HG03565 (cell line): ENCODE measurements around the gene CDC45.
"Not testable (repeated sequence)": the region's sequence is repeated elsewhere in the genome, so short reads cannot be mapped to it uniquely, and the experiment has no call there.

Experiments used
- ATAC-seq: cut with Tn5 transposase; IDR thresholded peaks from one replicate; pipeline ENCODE4 v1.9.1; 2021; ENCODE audit warnings: mild to moderate bottlenecking, moderate library complexity; ENCODE audit not compliant: unreplicated experiment

The CDC45 gene

DNA sequence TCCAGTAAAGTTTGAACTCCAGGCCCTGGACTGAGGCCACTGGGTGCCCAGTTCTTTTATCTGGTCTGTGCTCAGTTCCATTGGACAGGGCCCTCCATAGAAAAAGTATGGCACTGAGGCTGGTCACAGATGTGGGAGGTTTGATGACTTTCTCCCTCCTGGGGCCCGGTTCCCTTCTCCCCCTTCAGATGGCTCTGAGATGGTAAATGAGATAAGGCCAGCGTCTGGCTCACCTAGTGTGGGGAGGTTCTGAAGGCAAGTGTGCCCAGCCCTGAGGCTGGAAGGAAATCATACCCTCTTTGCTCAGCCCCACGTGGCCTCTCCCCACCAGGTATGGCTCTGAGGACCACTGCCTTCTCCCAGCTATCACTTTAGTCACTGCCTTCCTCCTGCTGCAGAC is 45.9 kb downstream of the CDC45 start:
- no peak for ATAC-seq

DNA sequence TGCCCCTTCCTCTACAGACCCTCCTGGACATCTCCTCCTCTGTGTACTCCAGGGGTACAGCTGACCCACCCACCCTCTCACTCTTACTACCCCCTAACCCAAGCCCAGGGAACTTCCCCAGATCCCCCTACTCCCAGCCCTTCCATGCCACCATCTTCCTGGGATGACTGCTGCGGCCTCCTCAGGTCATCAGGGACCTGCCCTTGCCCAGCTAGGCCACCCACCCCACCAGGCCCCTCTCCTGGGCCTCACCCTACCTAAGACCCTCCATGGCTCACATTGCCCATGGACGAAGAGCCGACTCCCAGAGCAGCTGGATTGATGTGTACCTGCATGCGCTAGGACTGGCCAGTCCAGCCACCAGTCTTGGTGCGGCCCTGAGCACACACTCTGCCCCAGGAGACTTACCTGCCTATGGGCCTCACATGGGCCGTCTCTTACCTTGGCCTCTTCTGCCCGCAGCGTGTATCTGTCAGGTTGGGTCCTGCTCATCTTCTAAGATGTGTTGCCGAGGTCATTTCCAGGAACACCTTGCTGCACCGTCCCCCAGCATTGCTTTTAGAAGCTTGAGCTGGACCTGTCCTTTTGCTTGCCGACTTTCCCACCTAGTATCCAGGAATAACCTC is 46.5 kb downstream of the CDC45 start:
- ATAC-seq = no peak

DNA sequence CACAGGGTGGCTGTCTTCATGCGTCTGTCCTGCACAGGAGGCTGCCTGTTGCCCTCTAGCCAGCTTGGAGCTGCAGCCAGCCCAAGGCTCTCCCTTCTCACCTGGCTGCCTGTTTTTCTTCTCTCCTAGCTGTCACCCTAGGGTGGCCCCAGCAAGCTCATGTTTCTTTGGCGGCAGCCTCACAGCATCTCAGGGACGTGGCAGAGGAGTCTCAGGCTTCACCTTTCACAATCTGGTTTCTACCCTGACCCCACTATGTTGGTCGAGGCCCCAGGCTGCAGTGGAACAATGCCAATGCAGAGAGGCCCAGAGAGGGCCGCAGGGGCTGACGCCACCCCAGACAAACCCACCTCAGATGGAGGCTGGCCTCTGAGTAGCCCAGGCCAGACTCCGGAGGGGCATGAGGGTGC is 47.0 kb downstream of the CDC45 start:
- no peak for ATAC-seq

DNA sequence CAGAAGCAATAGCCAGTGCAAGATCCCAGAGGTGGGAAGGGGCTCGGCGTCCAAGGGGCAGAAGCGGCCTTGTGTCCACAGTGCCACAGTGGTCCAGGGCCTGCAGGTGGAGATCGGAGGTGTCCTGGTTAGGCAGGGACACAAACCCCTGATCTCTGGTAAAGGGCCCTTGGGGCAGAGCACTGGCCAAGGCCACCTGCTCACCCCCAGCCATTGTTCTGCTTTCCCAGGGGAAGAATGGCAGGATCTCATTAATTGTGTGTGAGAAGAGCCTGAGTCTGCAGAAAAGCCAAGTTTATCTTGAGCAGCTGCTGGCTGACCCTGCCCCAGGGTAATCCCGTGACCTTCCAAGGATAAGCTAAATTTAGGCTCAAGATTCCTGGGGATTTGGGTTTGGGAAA is 47.6 kb downstream of the CDC45 start:
- ATAC-seq = no peak

DNA sequence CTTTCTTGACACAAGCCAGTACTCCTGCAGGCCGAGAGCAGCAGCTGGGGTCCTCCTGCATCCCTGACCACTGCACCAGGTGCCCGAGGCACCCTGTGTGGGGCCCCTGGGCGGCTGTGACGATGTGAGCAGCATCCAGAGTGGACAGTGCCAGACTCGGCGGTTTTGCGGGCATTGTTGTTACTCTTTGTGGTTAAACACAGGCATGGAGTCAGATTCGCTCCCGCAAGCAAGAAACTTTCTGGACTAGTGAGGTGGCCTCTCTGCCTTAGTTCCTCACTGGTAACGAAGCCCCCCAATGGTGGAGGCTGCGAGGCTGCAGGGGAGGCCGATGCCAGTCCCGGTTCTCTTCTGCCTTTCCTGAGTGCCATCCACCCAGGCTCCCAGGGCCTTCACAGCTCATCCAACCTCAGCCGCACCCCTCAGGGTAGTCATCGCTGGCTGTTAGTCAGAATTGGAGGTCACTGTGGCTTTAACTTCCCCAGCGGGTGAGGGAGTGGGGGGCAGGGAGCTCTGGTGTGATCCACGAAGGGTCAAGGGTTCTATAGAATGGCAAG is 48.2 kb downstream of the CDC45 start:
- no peak for ATAC-seq

DNA sequence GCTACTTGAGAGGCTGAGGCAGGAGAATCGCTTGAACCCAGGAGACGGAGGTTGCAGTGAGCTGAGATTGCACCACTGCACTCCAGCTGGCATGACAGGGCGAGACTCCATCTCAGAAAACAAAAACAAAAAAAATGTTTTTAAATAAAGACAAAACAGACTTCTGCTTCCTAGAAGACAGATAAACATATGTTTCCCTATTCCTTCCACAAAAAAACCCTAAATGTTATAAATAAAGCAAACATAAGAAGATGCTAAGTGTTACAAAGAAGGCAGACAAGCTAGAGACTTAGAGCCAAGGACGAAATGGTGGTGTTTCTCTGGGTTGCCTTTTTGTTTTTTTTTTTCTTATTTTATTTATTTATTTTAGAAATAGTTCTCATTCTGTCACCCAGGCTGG is 50.1 kb downstream of the CDC45 start:
- no peak for ATAC-seq

DNA sequence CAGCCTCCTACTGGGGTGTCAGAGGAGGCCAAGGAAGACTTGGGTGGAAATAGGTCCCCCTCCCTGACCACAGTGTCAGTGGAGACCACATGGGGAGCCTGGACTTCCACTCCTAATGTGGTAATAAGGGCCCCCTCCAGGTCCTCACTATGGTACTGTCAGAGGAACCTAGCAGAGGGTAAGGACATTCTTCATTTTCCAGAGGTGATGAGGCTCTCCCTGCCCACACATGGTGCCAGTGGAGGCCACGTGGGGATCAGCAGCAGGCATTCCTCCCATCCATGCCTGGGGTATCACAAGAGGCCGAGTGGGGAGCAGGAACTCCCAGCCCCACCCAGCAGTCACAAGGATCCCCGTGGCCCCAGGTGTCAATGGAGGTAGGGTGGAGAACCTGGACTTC is 51.0 kb downstream of the CDC45 start:
- no peak for ATAC-seq

DNA sequence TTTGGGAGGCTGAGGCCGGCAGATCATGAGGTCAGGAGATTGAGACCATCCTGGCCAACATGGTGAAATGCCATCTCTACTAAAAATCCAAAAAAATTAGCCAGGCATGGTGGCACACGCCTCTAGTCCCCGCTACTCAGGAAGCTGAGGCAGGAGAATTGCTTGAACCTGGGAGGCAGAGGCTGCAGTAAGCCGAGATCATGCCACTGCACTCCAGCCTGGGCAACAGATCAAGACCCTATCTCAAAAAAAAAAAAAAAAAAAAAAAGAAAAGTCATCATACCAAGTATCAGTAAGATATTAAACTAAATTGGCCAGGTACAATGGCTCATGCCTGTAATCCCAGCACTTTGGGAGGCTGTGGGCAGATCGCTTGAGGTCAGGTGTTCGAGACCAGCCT is 51.6 kb downstream of the CDC45 start:
- not testable (repeated sequence) for ATAC-seq

DNA sequence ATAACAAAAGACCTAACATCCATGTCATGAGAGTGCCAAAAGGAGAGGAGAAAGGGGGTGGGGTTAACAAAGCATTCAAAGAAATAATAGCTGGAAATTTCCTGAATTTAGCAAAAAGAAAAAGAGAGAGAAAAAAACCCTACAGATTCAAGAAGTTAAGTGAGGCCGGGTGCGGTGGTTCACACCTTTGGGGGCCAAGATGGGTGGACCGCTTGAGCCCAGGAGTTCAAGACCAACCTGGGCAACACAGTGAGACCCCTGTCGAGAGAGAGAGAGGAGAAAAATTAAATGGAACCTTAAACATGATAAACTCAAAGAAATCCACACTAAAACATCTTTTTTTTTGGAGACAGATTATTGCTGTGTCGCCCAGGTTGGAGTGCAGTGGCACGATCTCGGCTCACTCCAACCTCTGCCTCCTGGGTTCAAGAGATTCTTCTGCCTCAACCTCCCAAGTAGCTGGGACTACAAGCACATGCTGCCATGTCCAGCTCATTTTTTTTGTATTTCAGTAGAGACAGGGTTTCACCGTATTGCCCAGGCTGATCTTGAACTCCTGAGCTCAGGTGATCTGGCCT is 53.4 kb downstream of the CDC45 start:
- ATAC-seq = no peak

DNA sequence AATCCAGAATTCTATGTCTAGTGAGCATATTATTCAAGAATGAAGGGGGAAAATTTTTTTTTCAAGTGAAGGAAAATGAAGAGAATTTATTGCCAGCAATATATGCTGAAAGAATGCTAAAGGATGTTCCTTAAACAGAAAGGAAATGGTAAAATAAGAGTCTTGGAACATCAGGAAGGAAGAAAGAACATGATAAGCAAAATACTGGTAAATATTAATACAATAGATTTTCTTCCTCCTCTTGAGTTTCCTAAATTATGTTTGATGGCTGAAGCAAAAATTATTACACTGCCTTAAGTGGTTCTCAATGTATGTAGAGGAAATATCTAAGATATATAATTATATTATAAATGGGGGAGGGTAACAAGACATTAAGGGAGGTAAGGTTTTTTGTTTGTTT is 54.1 kb downstream of the CDC45 start:
- ATAC-seq = no peak

DNA sequence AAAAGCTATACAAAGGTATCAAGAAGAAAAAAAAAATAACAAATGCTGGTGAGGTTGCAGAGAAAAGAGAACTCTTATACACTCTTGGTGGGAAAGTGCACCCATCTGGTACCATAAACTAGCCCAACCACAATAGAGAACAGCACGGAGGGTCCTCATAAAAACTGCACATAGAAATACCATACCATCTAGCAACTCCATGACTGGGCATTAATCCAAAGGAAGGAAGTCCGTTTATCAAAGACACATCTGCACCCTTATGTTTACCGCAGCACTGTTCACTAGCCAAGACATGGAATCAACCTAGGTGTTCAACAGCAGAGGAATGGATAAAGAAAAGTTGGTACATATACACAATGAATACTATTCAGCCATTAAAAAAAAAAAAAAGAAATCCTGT is 55.3 kb downstream of the CDC45 start:
- no peak for ATAC-seq

DNA sequence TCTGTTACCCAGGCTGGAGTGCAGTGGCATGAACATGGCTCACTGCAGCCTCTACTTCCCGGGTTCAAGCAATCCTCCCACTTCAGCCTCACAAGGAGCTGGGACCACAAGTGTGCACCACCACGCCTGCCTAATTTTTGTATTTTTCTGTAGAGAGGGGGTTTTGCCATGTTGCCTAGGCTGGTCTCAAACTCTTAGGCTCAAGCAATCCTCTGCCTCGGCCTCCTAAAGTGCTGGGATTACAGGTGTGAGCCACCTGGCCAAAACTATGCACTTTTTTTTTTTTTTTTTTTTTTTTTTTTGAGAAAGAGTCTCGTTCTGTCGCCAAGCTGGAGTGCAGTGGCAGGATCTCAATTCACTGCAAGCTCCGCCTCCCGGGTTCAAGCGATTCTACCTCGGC is 56.8 kb downstream of the CDC45 start:
- no peak for ATAC-seq

DNA sequence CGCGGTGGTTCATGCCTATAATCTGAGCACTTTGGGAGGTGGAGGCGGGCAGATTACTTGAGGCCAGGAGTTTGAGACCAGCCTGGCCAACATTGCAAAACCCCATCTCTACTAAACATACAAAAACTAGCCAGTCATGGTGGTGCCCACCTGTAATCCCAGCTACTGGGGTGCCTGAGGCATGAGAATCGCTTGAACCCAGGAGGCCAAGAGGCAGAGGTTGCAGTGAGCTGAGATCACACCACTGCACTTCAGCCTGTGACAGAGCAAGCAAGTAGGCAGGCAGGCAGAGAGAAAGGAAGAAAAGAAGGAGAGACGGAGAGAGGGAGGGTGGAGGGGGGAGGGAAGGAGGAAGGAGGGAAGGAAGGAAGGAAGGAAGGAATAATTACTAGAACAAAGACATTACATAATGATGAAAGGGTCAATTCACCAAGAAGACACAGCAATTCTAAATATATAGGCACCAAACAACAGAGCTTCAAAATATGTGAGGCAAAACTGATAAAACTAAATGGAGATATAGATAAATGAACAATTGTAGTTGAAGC is 58.3 kb downstream of the CDC45 start:
- no peak for ATAC-seq

DNA sequence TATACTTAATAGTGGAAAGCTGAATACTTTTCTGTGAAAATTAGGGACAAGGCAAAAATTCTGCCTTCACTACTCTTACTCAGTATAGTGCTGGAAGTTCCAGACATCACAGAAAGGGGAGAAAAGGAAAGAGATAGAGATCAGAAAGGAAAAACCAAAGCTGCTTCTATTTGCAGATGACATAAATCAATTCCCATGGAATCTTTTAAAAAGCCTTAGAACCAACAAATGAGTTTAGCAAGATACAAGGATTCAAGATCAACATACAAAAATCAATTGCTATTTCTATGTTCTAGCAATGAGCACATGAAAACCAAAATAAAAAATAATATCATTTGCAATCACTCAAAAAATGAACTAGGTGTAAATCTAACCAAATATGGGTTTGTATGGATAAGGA is 60.7 kb downstream of the CDC45 start:
- ATAC-seq = no peak

DNA sequence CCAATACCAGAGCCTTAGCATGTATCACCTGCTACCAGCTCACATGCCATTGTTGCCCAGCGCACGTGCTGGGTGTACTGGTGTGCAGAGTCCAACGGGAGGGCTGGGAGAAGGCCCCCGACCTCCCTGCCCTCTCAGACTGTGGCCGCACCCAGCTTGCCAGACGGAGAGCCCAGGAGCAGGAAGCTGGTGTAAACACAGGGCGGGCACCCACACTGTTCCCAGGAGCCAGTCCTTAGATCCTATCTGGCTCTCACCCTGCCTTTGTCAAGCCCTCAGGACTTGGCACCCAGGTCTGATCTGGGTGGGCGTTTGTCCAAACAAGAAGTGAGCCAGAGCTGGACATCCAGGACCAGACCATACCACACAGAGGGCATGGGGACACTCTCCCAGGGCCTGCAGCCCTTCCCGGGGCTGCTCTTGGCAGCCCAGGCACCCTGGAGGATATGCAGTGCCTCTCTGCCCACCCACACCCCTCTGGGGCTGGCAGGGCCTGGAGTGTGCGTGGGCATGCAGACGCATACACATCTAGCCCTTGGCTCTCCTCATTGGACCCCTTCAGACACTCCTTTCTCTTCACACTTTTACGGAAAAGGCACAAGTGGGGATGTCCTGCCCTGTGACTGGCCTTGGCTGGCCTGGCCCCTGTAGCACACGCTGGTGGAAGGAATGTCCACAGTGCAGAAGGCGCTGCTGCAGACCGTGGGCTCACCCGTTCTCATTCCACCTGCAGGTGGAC is 64.4 kb downstream of the CDC45 start:
- no peak for ATAC-seq

DNA sequence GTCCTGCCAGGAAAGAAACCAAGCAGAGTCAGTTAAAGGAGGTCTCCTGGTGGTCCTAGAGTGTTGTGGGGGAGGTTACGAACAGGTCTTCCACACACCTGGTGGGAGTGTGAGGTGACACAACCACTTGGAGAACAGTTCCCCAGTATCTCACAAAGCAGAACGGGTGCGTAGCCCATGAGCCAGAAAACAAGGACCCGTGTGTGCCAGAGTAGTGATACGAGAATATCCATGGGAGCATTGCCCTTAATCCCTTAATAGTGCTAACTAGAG is 66.2 kb downstream of the CDC45 start:
- no peak for ATAC-seq

DNA sequence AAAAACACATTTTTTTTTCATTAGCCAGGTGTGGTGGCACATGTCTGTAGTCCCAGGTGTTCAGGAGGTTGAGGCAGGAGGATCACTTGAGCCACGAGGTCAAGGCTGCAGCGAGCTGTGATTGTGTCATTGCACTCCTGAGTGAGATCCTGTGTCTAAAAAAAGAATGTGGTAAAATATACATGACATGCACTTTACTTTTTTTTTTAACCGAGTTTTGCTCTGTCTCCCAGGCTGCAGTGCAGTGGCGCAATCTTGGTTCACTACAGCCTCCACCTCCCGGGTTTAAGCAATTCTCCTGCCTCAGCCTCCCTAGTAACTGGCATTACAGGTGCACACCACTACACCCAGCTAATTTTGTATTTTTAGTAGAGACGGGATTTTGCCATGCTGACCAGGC is 67.0 kb downstream of the CDC45 start:
- ATAC-seq = no peak

DNA sequence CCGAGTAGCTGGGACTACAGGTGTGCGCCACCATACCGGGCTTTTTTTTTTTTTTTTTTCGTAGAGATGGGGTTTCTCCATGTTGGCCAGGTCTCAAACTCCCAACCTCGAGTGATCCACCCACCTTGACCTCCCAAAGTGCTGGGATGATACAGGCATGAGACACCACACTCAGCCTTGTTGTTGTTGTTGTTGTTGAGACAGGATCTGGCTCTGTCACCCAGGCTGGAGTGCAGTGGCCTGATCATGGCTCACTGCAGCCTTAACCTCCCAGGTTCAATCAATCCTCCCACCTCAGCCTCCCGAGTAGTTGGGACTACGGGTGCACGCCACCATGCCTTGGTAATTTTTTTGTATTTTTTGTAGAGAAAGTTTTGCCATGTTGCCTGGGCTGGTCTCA is 67.9 kb downstream of the CDC45 start:
- no peak for ATAC-seq

DNA sequence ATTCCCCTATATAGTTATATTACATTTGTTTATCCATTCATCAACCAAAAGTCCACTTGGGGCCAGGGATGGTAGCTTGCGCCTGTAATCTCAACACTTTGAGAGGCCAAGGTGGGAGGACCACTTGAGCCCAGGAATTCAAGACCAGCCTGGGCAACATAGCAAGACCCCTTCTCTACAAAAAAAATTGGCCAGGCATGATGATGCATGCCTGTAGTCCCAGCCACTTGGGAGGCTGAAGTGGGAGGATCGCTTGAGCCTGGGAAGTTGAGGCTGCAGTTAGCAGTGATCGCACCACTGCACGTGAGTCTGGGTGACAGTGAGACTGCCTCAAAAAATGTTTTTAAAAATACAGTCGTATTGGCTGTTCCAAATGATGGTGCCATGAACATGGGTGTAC is 68.7 kb downstream of the CDC45 start:
- not testable (repeated sequence) for ATAC-seq

DNA sequence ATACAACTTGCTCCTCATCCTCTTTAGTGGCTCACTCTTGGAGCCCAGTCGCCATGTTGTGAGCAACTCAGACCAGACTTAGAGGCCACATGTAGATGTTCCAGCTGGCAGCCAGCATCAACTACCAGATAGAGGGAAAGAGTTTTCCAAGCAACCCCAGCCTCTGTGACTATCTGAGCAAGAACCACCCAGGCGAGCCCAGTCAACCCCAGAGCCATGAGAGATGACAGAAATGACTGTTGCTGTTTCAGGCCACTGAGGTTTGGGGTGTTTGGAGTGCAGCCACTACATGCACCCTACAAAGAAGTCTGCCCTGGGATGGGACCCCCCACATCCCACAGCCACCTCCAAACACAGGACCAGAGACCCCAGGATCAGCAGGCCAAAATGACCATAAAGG is 69.2 kb downstream of the CDC45 start:
- no peak for ATAC-seq

DNA sequence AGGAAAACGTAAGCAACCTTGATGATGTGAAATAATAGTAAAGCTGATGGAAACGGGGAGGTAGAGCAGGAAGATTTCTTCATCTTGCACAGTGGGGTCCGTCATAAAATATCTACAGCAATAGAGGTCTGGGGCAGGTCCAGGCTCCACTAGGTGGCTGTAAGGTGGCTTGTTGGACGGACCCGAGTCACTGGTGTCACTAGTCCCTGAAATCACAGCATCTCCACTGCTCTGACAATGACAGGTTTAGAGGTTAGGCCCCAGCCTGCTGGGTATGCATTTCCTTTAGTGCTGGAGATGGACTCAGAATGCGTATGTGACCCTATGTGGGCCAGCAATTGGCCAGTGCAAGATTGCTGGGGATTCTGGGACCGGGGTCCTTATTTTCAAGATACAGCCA is 69.7 kb downstream of the CDC45 start:
- ATAC-seq = no peak

DNA sequence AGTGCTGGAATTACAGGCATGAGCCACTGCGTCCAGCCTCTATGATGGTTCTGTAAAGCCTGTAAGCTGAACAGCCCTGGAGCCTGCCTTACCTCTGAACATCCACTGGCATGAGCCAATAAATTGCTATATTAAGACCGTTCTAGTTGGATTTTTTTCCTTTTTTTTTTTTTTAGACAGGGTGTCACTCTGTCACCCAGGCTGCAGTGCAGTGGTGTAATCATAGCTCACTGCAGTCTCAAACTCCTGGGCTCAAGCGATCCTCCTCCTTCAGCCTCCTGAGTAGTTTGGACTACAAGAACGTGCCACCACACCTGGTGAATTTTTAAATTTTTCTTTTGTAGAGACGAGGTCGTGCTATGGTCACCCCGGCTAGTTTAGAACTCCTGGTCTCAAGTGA is 70.7 kb downstream of the CDC45 start:
- ATAC-seq = no peak
